Liver (tissue), 9 donors: ENCODE measurements around the gene IFNA8. TPM values are rescaled to one million over a fixed set of nuclear protein-coding genes. Genes with fewer than 3 reads are reported as not detected.

ENCODE experiments used
- DNase-seq: peaks from one replicate; pipeline ENCODE4 v3.0.0-alpha.2; 2017; ENCODE audit warnings: low spot score
- H3K27ac ChIP-seq, 2 donors: one replicate each; pipeline ENCODE4 v1.7.0; 2013; ENCODE audit warnings: inconsistent platforms in 2 of 2, low read length in 2 of 2, control low read depth in 1 of 2, low read depth in 1 of 2, mild to moderate bottlenecking in 1 of 2
- H3K27me3 ChIP-seq, 4 donors: one replicate each; pipeline versions ENCODE4 v1.6.1 to v1.7.0; 2013; ENCODE audit warnings: low read length in 3 of 4, inconsistent platforms in 1 of 4, mild to moderate bottlenecking in 1 of 4, moderate library complexity in 1 of 4; ENCODE audit not compliant: control insufficient read depth in 4 of 4, insufficient read depth in 4 of 4
- H3K36me3 ChIP-seq, 4 donors: one replicate each; pipeline versions ENCODE4 v1.6.1 to v1.7.0; 2013; ENCODE audit warnings: low read length in 3 of 4, mild to moderate bottlenecking in 3 of 4, low read depth in 1 of 4, moderate library complexity in 1 of 4; ENCODE audit not compliant: control insufficient read depth in 4 of 4, insufficient read depth in 3 of 4
- H3K4me1 ChIP-seq, 4 donors: one replicate each; pipeline versions ENCODE4 v1.6.1 to v1.7.0; 2013; ENCODE audit warnings: low read length in 3 of 4, mild to moderate bottlenecking in 3 of 4, moderate library complexity in 1 of 4; ENCODE audit not compliant: control insufficient read depth in 4 of 4, insufficient read depth in 4 of 4
- H3K4me3 ChIP-seq, 3 donors: one replicate each; pipeline versions ENCODE4 v1.6.1 to v1.7.0; 2013; ENCODE audit warnings: low read length in 3 of 3, control low read depth in 1 of 3, low read depth in 1 of 3, mild to moderate bottlenecking in 1 of 3
- H3K9ac ChIP-seq, 2 donors: one replicate each; pipeline ENCODE4 v1.7.0; 2013; ENCODE audit warnings: low read length in 2 of 2, mild to moderate bottlenecking in 2 of 2, moderate library complexity in 2 of 2, control low read depth in 1 of 2, low read depth in 1 of 2
- H3K9me3 ChIP-seq, 4 donors: one replicate each; pipeline versions ENCODE4 v1.6.1 to v1.7.0; 2013; ENCODE audit warnings: low read length in 3 of 4; ENCODE audit not compliant: control insufficient read depth in 4 of 4
- EGR1 ChIP-seq, 2 donors: IDR thresholded peaks; 2 replicates each; pipeline ENCODE4 v1.6.1; 2016 to 2018; ENCODE audit warnings: antibody characterized with exemption in 2 of 2, low read depth in 2 of 2
- FOXA1 ChIP-seq: IDR thresholded peaks from 2 replicates; pipeline ENCODE4 v1.6.1; 2016; ENCODE audit warnings: antibody characterized with exemption
- FOXA2 ChIP-seq: IDR thresholded peaks from 2 replicates; pipeline ENCODE4 v1.6.1; 2016; ENCODE audit warnings: antibody characterized with exemption
- GABPA ChIP-seq, 2 donors: IDR thresholded peaks in 1 of 2; conservative IDR thresholded peaks in 1 of 2; 2 replicates each; pipeline ENCODE4 v1.6.1; 2016; ENCODE audit warnings: antibody characterized with exemption in 2 of 2, mild to moderate bottlenecking in 1 of 2, moderate library complexity in 1 of 2
- HNF4A ChIP-seq, 2 donors: conservative IDR thresholded peaks; 2 replicates each; pipeline ENCODE4 v1.6.1; 2016; ENCODE audit warnings: antibody characterized with exemption in 2 of 2, mild to moderate bottlenecking in 2 of 2
- HNF4G ChIP-seq: IDR thresholded peaks from 2 replicates; pipeline ENCODE4 v1.6.1; 2016; ENCODE audit warnings: antibody characterized with exemption
- JUND ChIP-seq, 2 donors: IDR thresholded peaks; 2 replicates each; pipeline ENCODE4 v1.6.1; 2016; ENCODE audit warnings: antibody characterized with exemption in 2 of 2
- NR2F2 ChIP-seq: IDR thresholded peaks from 2 replicates; pipeline ENCODE4 v1.6.1; 2016; ENCODE audit warnings: antibody characterized with exemption
- RAD21 ChIP-seq, 2 donors: IDR thresholded peaks; 2 replicates each; pipeline ENCODE4 v1.6.1; 2016; ENCODE audit warnings: antibody characterized with exemption in 2 of 2, mild to moderate bottlenecking in 2 of 2
- RXRA ChIP-seq, 2 donors: IDR thresholded peaks; 2 replicates each; pipeline ENCODE4 v1.6.1; 2017 to 2018; ENCODE audit warnings: antibody characterized with exemption in 2 of 2, mild to moderate bottlenecking in 1 of 2
- SP1 ChIP-seq: IDR thresholded peaks from 2 replicates; pipeline ENCODE4 v1.6.1; 2018; ENCODE audit warnings: antibody characterized with exemption, mild to moderate bottlenecking
- TAF1 ChIP-seq: conservative IDR thresholded peaks from 2 replicates; pipeline ENCODE4 v1.6.1; 2016; ENCODE audit warnings: antibody characterized with exemption, mild to moderate bottlenecking
- YY1 ChIP-seq: IDR thresholded peaks from 2 replicates; pipeline ENCODE4 v1.6.1; 2016; ENCODE audit warnings: antibody characterized with exemption, mild to moderate bottlenecking
- WGBS: extraction: QIAGEN DNeasy Blood & Tissue Kit; methylation state at CpG from one replicate; pipeline ENCODE4 v1.1.7; 2013; 5-methylcytosine and 5-hydroxymethylcytosine counted together
- polyA plus RNA-seq, 2 donors: library from polyadenylated mRNA; stranded (reverse) in 1 of 2; unstranded in 1 of 2; fragments of 200-250 nt in 1 of 2; fragments of >200 nt in 1 of 2; fragmentation: Nextera tagmentation in 1 of 2; extraction: Ambion mirVana in 1 of 2; gene quantifications; one replicate each; pipeline versions ENCODE4 v1.2.1 to v1.2.3, GENCODE V29; 2013 to 2015
- total RNA-seq, 2 donors: library from RNA; depleted of rRNA; stranded (reverse); fragments of >200 nt; gene quantifications; one replicate each; pipeline ENCODE4 v1.2.3, GENCODE V29; 2014
- TF ChIP-seq, protein P1 (sequence below): IDR thresholded peaks from 2 replicates; pipeline ENCODE4 v1.6.1; 2016; ENCODE audit warnings: antibody characterized with exemption
- TF ChIP-seq, protein P2 (sequence below): fragments of 150-350 bp; IDR thresholded peaks from 2 replicates; pipeline ENCODE4 v1.5.1; 2017; ENCODE audit warnings: improper control_type of control experiment, low read depth, low read length; ENCODE audit not compliant: missing input control
- TF ChIP-seq, protein P3 (sequence below): IDR thresholded peaks from 2 replicates; pipeline ENCODE4 v1.6.1; 2016; ENCODE audit warnings: antibody characterized with exemption
- TF ChIP-seq, protein P4 (sequence below): IDR thresholded peaks from 2 replicates; pipeline ENCODE4 v1.6.1; 2016; ENCODE audit warnings: antibody characterized with exemption, mild to moderate bottlenecking
- TF ChIP-seq, protein P5 (sequence below): IDR thresholded peaks from 2 replicates; pipeline ENCODE4 v1.6.1; 2016; ENCODE audit warnings: antibody characterized with exemption
- donor health status: healthy.
- donor health status: healthy.
- donor health status: healthy.
- donor health status: healthy.
- donor health status: healthy.

Gene IFNA8
- total and polyA plus RNA-seq, 4 donors, result not detected

DNA sequence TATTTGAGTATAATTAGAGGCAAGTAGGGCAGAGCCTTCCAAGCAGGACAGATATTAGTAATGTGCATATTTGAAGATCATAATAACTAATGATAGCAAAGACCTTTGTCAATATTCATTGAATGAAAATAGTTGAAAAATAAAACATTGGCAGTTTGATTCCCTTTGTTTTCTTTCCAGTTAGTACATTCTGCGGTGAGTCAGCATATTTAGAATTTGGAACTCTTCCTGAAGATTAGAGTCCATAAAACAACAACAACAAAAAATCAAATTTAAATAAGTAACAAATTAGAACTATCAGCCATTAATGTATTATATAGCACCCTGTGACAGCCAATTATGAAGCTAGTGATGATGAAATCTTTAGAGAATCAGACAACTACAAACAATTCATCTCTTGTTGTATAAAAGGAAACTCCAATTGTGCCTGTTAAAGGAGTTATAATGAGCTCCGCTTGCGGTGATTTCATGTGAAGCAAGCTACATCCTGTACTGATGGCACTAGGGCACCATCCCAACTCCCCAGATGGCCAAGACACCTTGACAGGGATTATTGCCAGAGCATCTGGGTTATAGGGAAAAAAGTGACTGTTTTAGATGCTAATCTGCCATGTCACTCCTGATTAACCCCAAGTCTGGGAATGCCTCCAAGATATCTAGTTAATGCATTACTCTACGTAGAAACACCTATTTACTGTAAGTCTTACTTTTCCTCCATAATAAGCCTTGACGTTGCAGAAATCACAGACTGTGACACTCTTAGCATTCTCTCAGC is 6.8 kb downstream of the IFNA8 start:
- Histone ChIP-seq H3K36me3 (no peaks in the 10 kb centered on the region), H3K9me3 (no peaks in the 10 kb centered on the region), H3K4me3 (no peak overlapping the region), H3K4me1 (no peaks in the 10 kb centered on the region), H3K27me3 (peaks cover 0 to 7% (median 0%) of the 10 kb centered on the region in 4 donors), H3K9ac (no peak overlapping the region), H3K27ac (no peak overlapping the region)
- TF ChIP-seq HNF4G, result no peak
- TF ChIP-seq, protein P1, sequence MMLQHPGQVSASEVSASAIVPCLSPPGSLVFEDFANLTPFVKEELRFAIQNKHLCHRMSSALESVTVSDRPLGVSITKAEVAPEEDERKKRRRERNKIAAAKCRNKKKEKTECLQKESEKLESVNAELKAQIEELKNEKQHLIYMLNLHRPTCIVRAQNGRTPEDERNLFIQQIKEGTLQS, result no peak
- no peak for TF ChIP-seq GABPA (IDR thresholded peaks at IDR 0.05 in 1 of 2, conservative IDR thresholded peaks at IDR 0.05 in 1 of 2)
- no peak for TF ChIP-seq FOXA2
- TF ChIP-seq RAD21 (IDR thresholded peaks at IDR 0.05), result no peak
- no peak for TF ChIP-seq NR2F2
- TF ChIP-seq YY1, result no peak
- TF ChIP-seq JUND (IDR thresholded peaks at IDR 0.05), result no peak
- no peak for TF ChIP-seq HNF4A (conservative IDR thresholded peaks at IDR 0.05)
- no peak for TF ChIP-seq EGR1 (IDR thresholded peaks at IDR 0.05; ENCODE audit: low read depth in 2 of 2)
- TF ChIP-seq, protein P2, sequence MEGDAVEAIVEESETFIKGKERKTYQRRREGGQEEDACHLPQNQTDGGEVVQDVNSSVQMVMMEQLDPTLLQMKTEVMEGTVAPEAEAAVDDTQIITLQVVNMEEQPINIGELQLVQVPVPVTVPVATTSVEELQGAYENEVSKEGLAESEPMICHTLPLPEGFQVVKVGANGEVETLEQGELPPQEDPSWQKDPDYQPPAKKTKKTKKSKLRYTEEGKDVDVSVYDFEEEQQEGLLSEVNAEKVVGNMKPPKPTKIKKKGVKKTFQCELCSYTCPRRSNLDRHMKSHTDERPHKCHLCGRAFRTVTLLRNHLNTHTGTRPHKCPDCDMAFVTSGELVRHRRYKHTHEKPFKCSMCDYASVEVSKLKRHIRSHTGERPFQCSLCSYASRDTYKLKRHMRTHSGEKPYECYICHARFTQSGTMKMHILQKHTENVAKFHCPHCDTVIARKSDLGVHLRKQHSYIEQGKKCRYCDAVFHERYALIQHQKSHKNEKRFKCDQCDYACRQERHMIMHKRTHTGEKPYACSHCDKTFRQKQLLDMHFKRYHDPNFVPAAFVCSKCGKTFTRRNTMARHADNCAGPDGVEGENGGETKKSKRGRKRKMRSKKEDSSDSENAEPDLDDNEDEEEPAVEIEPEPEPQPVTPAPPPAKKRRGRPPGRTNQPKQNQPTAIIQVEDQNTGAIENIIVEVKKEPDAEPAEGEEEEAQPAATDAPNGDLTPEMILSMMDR, result no peak
- TF ChIP-seq, protein P3, sequence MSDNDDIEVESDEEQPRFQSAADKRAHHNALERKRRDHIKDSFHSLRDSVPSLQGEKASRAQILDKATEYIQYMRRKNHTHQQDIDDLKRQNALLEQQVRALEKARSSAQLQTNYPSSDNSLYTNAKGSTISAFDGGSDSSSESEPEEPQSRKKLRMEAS, result no peak
- no peak for TF ChIP-seq FOXA1
- TF ChIP-seq SP1, result no peak
- no peak for TF ChIP-seq RXRA (IDR thresholded peaks at IDR 0.05)
- TF ChIP-seq, protein P4, sequence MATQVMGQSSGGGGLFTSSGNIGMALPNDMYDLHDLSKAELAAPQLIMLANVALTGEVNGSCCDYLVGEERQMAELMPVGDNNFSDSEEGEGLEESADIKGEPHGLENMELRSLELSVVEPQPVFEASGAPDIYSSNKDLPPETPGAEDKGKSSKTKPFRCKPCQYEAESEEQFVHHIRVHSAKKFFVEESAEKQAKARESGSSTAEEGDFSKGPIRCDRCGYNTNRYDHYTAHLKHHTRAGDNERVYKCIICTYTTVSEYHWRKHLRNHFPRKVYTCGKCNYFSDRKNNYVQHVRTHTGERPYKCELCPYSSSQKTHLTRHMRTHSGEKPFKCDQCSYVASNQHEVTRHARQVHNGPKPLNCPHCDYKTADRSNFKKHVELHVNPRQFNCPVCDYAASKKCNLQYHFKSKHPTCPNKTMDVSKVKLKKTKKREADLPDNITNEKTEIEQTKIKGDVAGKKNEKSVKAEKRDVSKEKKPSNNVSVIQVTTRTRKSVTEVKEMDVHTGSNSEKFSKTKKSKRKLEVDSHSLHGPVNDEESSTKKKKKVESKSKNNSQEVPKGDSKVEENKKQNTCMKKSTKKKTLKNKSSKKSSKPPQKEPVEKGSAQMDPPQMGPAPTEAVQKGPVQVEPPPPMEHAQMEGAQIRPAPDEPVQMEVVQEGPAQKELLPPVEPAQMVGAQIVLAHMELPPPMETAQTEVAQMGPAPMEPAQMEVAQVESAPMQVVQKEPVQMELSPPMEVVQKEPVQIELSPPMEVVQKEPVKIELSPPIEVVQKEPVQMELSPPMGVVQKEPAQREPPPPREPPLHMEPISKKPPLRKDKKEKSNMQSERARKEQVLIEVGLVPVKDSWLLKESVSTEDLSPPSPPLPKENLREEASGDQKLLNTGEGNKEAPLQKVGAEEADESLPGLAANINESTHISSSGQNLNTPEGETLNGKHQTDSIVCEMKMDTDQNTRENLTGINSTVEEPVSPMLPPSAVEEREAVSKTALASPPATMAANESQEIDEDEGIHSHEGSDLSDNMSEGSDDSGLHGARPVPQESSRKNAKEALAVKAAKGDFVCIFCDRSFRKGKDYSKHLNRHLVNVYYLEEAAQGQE, result no peak
- TF ChIP-seq, protein P5, sequence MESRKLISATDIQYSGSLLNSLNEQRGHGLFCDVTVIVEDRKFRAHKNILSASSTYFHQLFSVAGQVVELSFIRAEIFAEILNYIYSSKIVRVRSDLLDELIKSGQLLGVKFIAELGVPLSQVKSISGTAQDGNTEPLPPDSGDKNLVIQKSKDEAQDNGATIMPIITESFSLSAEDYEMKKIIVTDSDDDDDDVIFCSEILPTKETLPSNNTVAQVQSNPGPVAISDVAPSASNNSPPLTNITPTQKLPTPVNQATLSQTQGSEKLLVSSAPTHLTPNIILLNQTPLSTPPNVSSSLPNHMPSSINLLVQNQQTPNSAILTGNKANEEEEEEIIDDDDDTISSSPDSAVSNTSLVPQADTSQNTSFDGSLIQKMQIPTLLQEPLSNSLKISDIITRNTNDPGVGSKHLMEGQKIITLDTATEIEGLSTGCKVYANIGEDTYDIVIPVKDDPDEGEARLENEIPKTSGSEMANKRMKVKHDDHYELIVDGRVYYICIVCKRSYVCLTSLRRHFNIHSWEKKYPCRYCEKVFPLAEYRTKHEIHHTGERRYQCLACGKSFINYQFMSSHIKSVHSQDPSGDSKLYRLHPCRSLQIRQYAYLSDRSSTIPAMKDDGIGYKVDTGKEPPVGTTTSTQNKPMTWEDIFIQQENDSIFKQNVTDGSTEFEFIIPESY, result no peak
- TF ChIP-seq TAF1, result no peak
- DNase-seq, result no peak
- whole genome bisulfite sequencing, result 76% methylated on average over 5 of the region's 5 CpGs
